ENCODE results near the gene MICAL1. TPM values are rescaled to one million over a fixed set of nuclear protein-coding genes. Genes with fewer than 3 reads are reported as not detected.

MICAL1 gene
- polyA plus RNA-seq, 10 donors, result 42.4 to 89.8 (median 59.2) TPM

- peak; percentile 35 to 72 (median 64) for DNase-seq
These were observed 1.4 kb upstream of the MICAL1 start for GRCh38 chr6:109456710-109457561.

DNA sequence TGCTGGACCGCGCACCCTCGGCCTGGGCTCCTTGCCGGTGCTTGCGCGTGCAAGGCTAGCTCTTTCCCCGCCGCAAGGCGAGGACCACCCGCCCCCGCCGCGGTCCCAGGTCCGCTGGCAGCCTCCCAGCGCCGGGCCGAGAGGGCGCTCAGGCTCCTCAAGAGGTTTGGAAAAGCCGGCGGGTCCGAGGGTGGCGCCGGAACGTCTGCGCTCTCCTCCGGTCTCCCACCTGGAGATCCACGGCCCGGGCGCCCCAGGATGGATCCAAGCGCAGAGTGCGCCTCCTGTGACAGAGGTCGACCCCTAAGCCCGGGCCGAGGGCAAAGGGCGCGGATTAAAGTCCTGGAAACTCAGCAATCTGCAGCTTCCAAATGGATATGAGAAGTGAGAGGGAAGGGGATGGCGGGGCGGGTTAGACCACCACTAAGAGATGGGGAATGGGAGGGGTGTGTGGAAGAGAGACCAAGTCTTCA is 575 bp upstream of the MICAL1 start:
- no peak for DNase-seq

DNA sequence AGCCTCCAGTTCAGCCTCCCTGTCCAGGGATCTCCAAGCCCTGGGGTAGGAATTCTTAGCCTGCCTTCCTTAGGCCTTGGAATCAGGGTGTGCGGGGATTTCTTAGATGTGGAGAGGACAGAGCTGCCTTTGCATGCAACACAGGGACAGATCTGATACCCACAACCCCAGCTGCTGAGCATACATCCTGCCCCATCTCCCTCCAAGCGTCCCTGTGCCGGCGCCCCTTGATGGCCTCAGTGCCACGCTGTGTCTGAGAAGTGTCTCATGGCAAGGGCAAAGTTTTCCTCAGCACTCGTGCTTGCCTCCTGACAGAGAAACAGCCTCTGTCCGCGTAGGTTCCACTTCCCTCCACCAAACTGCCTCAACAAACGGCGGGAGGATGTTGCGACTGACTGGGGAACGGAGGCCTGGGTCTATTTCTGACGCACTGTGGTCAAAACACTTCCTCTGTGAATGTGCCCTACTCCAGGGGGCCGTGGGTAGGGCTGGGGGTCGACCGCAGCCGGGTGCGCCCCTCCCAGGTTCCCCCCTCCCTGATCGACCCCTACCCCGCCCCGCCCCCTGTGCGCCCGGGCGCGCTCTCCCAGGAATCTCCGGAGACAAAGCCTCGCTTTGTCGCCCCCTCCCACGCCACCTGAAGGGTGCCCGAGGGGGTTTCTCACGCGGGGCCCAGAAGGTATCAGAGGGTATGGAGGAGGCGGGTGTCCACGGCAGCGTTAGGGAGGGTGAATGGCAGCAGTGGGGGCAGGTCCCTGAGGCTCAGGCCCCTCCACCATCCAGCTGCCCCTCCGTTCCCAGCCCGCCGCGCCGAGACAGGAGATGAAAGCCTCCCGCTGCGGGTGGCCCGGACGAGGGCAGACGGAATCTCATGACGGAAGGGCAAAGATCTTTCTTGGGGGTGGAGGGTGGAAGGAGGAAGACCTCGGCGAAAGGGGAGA is 806 bp downstream of the MICAL1 start:
- peak; percentile 14 to 82 (median 42) for DNase-seq

DNA sequence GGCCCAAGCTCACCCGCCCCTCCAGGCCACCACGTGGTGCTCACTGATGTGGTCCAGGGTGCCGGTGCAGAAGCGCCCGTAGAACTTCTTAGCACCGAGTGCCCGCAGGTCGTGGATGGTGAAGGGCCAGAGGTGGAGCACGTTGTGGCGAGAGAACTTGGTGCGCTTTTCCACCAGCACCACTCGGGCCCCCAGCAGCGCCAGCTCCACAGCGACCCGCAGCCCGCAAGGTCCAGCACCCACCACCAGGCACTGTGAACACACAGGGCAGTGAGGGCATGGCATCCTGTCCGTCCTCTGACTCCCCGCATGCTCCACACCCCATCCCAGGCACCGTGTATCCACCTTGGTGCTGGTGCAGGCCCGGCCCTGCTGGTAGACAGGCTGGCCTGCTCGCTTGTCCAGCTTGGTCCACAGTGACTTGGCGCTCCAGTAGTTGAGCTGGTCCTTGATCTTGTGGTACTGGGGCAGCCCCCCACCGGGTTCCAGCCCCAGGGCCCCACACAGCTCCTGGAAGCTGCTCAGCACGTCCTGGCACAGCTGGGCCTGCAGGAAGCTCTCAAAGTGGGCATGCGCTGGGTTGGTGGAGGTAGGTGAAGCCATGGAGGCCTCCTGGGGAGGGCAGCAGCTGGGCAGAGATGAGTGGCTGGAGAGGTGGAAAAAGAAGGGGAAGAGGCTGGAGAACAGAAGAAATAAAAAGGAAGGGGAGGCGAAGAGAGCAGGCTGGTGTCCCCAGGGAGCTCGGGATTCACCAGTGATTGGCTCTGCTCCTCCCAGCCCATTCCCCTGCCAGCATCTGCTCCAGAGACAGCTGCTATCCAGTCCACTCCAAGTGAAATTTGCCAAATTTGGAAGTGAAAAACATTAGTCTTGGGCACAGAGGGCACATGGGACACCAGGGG is 1.7 kb downstream of the MICAL1 start:
- peak in 2 of 3 donors; percentile 54 to 62 for DNase-seq

GRCh38 chr6:109453156-109453555 is 2.4 kb downstream of the MICAL1 start:
- no peak for DNase-seq

DNA sequence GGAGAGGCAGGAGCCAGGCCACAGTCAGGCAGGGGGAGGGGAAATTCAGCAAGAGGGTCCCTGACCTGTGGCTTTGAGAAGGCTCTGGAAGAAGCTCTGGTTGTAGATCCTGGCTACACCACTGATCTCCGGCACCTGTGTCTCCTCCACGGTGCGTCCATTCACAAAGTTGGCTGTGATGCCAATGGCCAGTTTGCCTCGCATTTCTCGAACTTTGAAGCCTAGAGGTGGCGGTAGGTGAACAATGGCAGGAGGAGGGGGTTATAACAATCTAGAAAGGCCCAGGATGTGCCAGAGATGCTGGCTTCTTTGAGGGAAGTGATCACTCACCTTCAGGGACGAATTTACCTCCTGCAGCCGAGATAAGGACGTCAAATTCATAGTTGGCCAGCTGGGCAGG is 3.4 kb downstream of the MICAL1 start:
- no peak for DNase-seq

DNA sequence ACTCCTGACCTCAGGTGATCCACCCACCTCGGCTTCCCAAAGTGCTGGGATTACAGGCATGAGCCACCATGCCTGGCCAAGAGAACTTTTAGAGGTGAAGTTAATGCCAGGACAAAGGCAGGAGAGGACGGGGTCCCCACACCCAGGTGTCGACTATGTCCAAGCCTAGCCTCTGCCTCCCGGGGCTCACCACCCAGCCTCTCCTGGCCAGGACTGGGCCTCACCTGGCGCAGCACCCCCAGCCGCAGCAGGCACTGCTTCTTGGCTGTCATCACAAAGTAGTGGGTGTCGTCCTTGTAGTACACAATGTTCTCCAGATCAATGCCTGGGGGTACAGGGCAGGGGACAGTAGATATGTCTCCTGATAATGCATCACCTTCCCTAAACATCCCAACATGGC is 4.2 kb downstream of the MICAL1 start:
- DNase-seq, result no peak

GRCh38 chr6:109450801-109451200 is 4.8 kb downstream of the MICAL1 start:
- DNase-seq, result no peak

DNA sequence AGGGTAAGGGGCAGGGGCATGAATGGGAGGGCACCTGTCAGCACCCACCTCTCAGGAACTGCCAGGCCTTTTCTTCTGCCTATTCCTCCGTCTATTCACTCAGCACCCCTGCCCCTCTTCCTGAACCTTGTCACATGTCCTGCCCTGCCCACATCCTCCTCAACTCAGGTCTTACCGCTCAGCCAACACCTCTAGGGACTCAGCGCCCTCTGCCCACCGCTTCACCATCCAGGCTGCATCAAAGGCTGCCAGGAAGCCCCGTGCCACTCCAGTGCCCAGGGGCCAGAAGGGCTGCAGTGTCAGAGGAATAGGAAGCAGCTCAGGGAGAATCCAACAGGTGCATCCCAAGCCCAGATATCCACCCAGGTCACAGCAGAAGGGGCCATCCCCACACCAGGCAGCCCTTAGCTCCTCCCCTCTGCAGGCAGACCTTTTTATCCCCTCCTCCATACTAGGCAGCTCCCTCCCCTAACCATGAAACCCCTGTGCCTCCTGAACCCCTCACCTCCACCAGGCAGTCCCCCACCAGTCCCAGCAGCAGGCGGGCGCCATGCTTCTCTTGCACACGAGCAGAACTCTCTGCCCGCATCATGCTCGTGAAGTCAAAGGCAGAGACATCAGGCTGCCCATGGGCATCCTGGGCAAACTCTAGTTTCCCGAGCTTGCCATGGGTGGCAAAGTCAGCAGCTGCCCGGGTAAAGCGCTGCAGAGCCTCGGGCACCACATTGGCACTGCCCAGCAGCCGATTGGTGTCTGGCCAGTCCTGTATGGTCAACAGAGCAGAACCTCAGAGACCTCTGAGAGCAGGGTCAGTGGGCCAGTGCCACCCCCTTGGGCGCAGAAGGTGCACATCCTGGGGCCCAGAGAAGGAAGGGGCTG is 5.5 kb downstream of the MICAL1 start:
- no peak for DNase-seq

- DNase-seq, result no peak
These were observed 6.3 kb downstream of the MICAL1 start for GRCh38 chr6:109449064-109449794.

GRCh38 chr6:109448615-109449014 is 7.0 kb downstream of the MICAL1 start:
- DNase-seq, result no peak

DNA sequence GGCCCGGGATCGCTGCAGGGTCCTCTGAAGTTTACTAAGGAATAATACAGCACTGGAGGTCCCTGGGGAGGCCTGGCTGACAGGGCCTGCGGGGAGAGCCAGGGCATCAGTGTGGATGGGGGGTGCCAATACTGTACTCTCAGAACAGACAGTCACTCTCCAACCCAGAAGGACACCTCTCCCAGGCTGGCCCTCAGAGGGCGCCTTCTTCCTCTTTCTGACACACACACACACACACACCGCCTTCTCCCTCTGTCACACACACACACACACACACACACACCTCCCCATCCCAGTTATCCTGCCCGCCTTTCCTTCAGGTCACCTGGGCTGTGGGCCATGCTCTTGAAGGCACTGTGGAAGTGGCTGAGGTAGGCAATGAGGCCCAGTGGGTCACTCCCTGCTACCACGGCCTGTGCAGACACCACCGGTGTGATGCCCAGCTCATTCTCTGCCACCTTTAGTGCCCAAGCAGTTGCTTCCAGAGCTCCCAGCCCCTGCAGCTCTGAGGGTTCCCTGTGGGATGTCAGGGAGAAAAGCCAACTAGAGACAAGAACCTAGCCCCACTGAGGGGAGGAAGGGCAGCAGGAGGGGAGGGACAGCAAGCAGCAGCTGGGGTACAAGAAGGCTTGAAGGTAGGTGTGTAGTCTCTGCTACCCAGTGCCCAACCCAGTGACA is 7.6 kb downstream of the MICAL1 start:
- no peak for DNase-seq

DNA sequence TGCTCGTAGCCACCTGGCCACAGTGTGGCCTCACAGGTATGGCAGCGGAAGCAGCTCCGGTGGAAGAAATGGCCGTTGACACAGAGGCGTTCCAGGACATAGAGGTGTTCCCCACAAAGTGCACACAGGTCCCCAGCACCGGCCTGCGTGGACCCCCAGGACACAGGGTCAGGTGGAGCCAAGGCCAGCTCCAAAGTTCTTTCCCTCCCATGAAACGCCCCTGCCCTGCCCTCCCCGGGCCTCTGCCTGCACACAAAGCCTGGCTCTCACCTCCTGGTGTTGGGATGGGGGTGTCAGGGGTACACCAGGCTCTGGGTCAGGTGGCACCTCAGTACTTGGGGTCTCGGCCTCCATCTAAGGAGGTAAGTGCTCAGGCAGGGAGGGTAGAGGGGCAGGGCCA is 8.5 kb downstream of the MICAL1 start:
- DNase-seq, result no peak

GRCh38 chr6:109446541-109446940 is 9.0 kb downstream of the MICAL1 start:
- DNase-seq, result no peak

DNA sequence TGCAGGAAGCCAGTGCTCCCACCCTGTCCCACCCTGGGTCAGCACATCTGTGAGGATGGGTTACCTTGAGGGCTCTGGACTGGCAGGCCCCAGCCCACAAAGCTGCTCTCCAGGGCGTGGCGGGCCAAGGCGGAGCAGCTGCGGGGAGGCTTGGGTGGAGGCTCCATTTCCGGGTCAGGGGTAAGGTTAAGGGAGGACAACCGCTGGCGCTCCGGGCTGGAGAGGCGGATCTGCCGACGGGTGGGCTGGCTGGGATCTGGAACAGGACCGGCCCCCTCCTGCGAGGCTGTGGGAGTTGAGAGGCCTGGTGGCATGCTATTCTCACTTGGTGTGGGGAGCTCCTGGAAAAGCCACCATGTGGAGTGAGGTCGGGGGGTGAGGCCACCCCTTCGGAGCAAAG is 9.5 kb downstream of the MICAL1 start:
- no peak for DNase-seq

GRCh38 chr6:109445382-109445781 is 10.2 kb downstream of the MICAL1 start:
- no peak for DNase-seq

DNA sequence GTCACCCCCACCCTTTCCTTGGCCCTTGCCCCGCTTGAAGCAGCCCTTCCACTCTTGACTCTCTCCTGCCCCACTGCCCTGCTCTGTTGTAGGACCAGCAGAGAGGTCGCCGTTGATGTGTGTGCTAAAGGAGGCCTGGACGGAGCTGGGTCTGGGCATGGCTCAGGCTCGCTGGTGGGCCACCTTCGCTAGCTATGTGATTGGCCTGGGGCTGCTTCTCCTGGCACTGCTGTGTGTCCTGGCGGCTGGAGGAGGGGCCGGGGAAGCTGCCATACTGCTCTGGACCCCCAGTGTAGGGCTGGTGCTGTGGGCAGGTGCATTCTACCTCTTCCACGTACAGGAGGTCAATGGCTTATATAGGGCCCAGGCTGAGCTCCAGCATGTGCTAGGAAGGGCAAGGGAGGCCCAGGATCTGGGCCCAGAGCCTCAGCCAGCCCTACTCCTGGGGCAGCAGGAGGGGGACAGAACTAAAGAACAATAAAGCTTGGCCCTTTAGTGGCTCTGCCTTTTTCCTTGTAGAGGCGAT is 12.1 kb downstream of the MICAL1 start:
- DNase-seq, result no peak

- no peak for DNase-seq
These were observed 13.1 kb downstream of the MICAL1 start for GRCh38 chr6:109442393-109442924.

All from muscle of back (tissue), 11 donors.